ENCODE data around the gene KLHL11. TPM values are rescaled to one million over a fixed set of nuclear protein-coding genes. Genes with fewer than 3 reads are reported as not detected.

KLHL11 gene
- total and polyA plus RNA-seq, 11 donors = 1.1 to 5.9 (median 3.4) TPM

GRCh38 chr17:41894791-41895331 lies 29.6 kb upstream of the KLHL11 start:
- Histone ChIP-seq H3K36me3 (peaks cover 0 to 98% (median 89%) of the 10 kb centered on the region in 9 donors), H3K4me1 (peaks cover 0 to 13% (median 6%) of the 10 kb centered on the region in 12 donors), H3K4me3 (no peak overlapping the region), H3K27ac (peak overlapping the region in 10 of 12 donors; percentile 17 to 75 (median 47)), H3K27me3 (no peaks in the 10 kb centered on the region), H3K9me3 (no peaks in the 10 kb centered on the region)
- DNase-seq (peak in 1 of 5 donors; percentile 44), ATAC-seq (peak; percentile 27 to 71 (median 52))
- 62 to 76% (median 67%) methylated on average over 7 of the region's 7 CpGs for WGBS, 4 donors
- intact Hi-C loops (cut with DNase I) = loop anchor here in 1 of 10 donors (5.0 kb wide), 1 partner anchor 133 kb away; no protein-coding TSS in a partner anchor
- TF ChIP-seq, protein P1, sequence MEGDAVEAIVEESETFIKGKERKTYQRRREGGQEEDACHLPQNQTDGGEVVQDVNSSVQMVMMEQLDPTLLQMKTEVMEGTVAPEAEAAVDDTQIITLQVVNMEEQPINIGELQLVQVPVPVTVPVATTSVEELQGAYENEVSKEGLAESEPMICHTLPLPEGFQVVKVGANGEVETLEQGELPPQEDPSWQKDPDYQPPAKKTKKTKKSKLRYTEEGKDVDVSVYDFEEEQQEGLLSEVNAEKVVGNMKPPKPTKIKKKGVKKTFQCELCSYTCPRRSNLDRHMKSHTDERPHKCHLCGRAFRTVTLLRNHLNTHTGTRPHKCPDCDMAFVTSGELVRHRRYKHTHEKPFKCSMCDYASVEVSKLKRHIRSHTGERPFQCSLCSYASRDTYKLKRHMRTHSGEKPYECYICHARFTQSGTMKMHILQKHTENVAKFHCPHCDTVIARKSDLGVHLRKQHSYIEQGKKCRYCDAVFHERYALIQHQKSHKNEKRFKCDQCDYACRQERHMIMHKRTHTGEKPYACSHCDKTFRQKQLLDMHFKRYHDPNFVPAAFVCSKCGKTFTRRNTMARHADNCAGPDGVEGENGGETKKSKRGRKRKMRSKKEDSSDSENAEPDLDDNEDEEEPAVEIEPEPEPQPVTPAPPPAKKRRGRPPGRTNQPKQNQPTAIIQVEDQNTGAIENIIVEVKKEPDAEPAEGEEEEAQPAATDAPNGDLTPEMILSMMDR (IDR thresholded peaks at IDR 0.05) = no peak
- no peak for TF ChIP-seq POLR2A (IDR thresholded peaks at IDR 0.05)

DNA sequence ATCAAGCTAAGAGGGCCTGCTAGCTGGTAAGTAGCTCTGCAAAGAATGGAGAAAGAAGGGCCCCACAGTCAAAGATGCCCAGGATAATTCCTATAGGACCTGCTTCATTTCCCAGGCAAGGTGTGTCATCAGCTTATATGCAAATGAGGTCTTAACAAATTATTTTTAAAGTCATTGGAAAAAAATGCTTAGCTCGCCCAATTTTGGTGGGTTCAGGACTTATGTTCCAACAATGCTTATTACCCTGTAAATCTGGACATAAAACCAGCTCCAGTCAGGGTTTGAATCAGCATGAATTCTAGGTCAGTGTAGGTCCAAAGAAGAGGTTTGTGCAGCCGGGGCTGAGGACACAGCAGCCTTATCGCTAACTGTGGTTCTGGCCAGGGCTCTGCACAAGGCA lies 28.2 kb upstream of the KLHL11 start:
- Histone ChIP-seq H3K4me1 (peaks cover 0 to 13% (median 6%) of the 10 kb centered on the region in 12 donors), H3K9me3 (no peaks in the 10 kb centered on the region), H3K27me3 (no peaks in the 10 kb centered on the region), H3K4me3 (no peak overlapping the region), H3K36me3 (peaks cover 0 to 98% (median 90%) of the 10 kb centered on the region in 9 donors), H3K27ac (no peak overlapping the region)
- ATAC-seq (no peak), DNase-seq (no peak)
- TF ChIP-seq POLR2A (IDR thresholded peaks at IDR 0.05) = no peak
- TF ChIP-seq, protein P1 (IDR thresholded peaks at IDR 0.05) = no peak
- 80 to 95% (median 84%) methylated on average over 3 of the region's 3 CpGs for WGBS, 4 donors
- intact Hi-C loops (cut with DNase I) = loop anchor here in 1 of 10 donors (5.0 kb wide), 1 partner anchor 131 kb away; no protein-coding TSS in a partner anchor

DNA sequence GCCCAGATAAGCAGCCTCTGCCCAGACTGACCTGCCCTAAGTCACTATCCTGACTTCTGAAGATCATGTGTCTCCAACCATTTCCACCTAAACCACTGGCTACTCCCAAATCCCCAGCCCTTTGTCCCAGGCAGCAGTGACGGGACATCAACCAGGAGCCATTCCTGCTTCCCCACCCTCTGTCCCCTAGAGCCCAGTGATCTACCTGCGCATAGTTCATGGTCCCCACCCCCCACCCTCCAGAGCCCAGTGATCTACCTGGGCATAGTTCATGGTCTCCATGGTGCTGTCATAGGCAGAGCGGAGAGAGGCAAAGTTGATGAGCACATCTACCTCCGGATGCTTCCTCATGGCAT lies 26.8 kb upstream of the KLHL11 start:
- 95 to 96% (median 96%) methylated on average over 4 of the region's 4 CpGs for WGBS, 4 donors
- ATAC-seq (no peak), DNase-seq (no peak)
- no peak overlapping the region for H3K4me3 ChIP-seq
- H3K27ac ChIP-seq = no peak overlapping the region
- intact Hi-C loops (cut with DNase I) = loop anchor here in 1 of 10 donors (5.0 kb wide), 1 partner anchor 130 kb away; no protein-coding TSS in a partner anchor
- peaks cover 0 to 98% (median 90%) of the 10 kb centered on the region in 9 donors for H3K36me3 ChIP-seq
- H3K9me3 ChIP-seq = no peaks in the 10 kb centered on the region
- no peak for TF ChIP-seq POLR2A (IDR thresholded peaks at IDR 0.05)
- TF ChIP-seq, protein P1 (IDR thresholded peaks at IDR 0.05) = no peak
- no peaks in the 10 kb centered on the region for H3K27me3 ChIP-seq
- H3K4me1 ChIP-seq = peaks cover 0 to 13% (median 6%) of the 10 kb centered on the region in 12 donors

DNA sequence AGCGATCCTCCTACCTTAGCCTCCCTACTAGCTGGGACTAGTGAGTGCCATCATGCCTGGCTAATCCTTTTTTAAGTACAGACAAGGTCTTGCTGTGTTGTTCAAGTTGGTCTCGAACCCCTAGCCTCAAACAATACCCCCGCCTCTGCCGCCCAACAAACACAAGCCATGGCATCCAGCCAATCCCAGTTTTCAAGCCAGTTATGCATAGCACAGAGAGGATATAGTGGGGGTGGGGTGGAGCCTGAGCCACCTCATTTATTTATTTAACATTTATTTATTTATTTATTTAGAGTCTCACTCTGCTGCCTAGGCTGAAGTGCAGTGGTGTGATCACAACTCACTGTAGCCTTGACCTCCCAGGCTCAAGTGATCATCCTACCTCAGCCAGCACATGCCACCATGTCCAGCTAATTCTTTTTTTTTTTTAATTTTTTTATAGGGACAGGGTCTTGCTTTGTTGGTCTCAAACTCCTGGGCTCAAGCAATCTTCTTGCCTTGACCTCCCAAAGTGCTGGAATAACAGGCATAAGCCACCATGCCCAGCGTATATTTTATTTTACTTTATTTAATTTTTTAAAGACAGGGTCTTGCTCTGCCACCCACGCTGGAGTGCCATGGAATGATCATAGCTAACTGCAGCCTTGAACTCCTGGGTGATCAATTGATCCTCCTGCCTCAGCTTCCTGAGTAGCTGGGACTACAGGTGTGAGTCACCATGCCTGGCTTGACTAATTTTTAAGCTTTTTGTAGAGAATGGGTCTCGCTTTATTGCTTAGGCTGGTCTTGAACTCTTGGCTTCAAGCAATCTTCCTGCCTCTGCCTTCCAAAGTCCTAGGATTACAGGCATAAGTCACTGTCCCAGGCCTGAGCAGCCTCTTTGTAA lies 26.2 kb upstream of the KLHL11 start:
- ATAC-seq (no peak), DNase-seq (no peak)
- H3K4me1 ChIP-seq = peaks cover 0 to 13% (median 6%) of the 10 kb centered on the region in 12 donors
- no peaks in the 10 kb centered on the region for H3K9me3 ChIP-seq
- TF ChIP-seq POLR2A (IDR thresholded peaks at IDR 0.05) = no peak
- TF ChIP-seq, protein P1 (IDR thresholded peaks at IDR 0.05) = no peak
- H3K27ac ChIP-seq = no peak overlapping the region
- 95 to 98% (median 97%) methylated on average over 7 of the region's 7 CpGs for WGBS, 4 donors
- H3K27me3 ChIP-seq = no peaks in the 10 kb centered on the region
- no peak overlapping the region for H3K4me3 ChIP-seq
- intact Hi-C loops (cut with DNase I) = loop anchor here in 1 of 10 donors (5.0 kb wide), 1 partner anchor 129 kb away; no protein-coding TSS in a partner anchor
- H3K36me3 ChIP-seq = peaks cover under 1 to 98% (median 90%) of the 10 kb centered on the region in 9 donors
